ACC112 (cell line): ENCODE data around the gene ABHD10.

Experiments used
- H2AFZ ChIP-seq: fragments of 200-600 bp; sonication (generic); one replicate; pipeline ENCODE4 v1.6.0; 2017; ENCODE audit warnings: antibody characterized with exemption, low read length; ENCODE audit not compliant: unreplicated experiment
- H3K27ac ChIP-seq: fragments of 200-600 bp; sonication (generic); 2 replicates; pipeline ENCODE4 v1.5.1; 2014; ENCODE audit warnings: low read depth, mild to moderate bottlenecking, antibody characterized with exemption, low read length, moderate library complexity
- H3K27me3 ChIP-seq: fragments of 200-600 bp; sonication (generic); 2 replicates; pipeline ENCODE4 v1.6.1; 2014; ENCODE audit warnings: mild to moderate bottlenecking, antibody characterized with exemption, low read length, moderate library complexity, mixed read lengths; ENCODE audit not compliant: insufficient read depth
- H3K36me3 ChIP-seq: fragments of 200-600 bp; sonication (generic); 2 replicates; pipeline ENCODE4 v1.6.1; 2016; ENCODE audit warnings: mild to moderate bottlenecking, antibody characterized with exemption, low read length, moderate library complexity, mixed read lengths; ENCODE audit not compliant: insufficient read depth
- H3K4me1 ChIP-seq: fragments of 200-600 bp; sonication (generic); one replicate; pipeline ENCODE4 v1.6.1; 2016; ENCODE audit warnings: low read length, mixed read lengths; ENCODE audit not compliant: insufficient read depth, unreplicated experiment, control insufficient read depth
- H3K4me3 ChIP-seq: fragments of 200-600 bp; sonication (generic); 2 replicates; pipeline ENCODE4 v1.5.1; 2014; ENCODE audit warnings: mild to moderate bottlenecking, low read depth, low read length
- H3K79me2 ChIP-seq: fragments of 200-600 bp; sonication (generic); one replicate; pipeline ENCODE4 v1.6.0; 2016; ENCODE audit warnings: low read length; ENCODE audit not compliant: control insufficient read depth, unreplicated experiment, insufficient read depth

The ABHD10 gene

GRCh38 chr3:112000367-112000771 is 21.5 kb downstream of the ABHD10 start:
- Histone ChIP-seq H2AFZ (no peak overlapping the region), H3K27ac (no peak overlapping the region), H3K4me1 (peaks cover 24% of the 10 kb centered on the region), H3K79me2 (no peaks in the 10 kb centered on the region), H3K4me3 (no peak overlapping the region), H3K36me3 (no peaks in the 10 kb centered on the region), H3K27me3 (no peaks in the 10 kb centered on the region)

- H3K4me3 ChIP-seq = no peak overlapping the region
- no peak overlapping the region for H2AFZ ChIP-seq
- H3K79me2 ChIP-seq = no peaks in the 10 kb centered on the region
Measured at GRCh38 chr3:112000966-112001365, 22.1 kb downstream of the ABHD10 start.

GRCh38 chr3:112001526-112001925 is 22.7 kb downstream of the ABHD10 start:
- Histone ChIP-seq H3K4me1 (peaks cover 25% of the 10 kb centered on the region), H3K4me3 (no peak overlapping the region), H3K36me3 (no peaks in the 10 kb centered on the region), H3K79me2 (no peaks in the 10 kb centered on the region), H2AFZ (no peak overlapping the region), H3K27ac (no peak overlapping the region), H3K27me3 (no peaks in the 10 kb centered on the region)

More at GRCh38 chr3:112000966-112001365, 22.1 kb downstream of the ABHD10 start:
- Histone ChIP-seq H3K4me1 (peaks cover 25% of the 10 kb centered on the region), H3K36me3 (no peaks in the 10 kb centered on the region), H3K27me3 (no peaks in the 10 kb centered on the region), H3K27ac (no peak overlapping the region)

- Histone ChIP-seq H3K27ac (no peak overlapping the region), H3K27me3 (no peaks in the 10 kb centered on the region), H3K4me3 (no peak overlapping the region), H3K36me3 (no peaks in the 10 kb centered on the region), H3K4me1 (peaks cover 25% of the 10 kb centered on the region), H2AFZ (no peak overlapping the region), H3K79me2 (no peaks in the 10 kb centered on the region)
Measured at GRCh38 chr3:112002096-112002971, 23.5 kb downstream of the ABHD10 start.

GRCh38 chr3:112003321-112004080 is 24.7 kb downstream of the ABHD10 start:
- no peak overlapping the region for H3K27ac ChIP-seq
- no peak overlapping the region for H2AFZ ChIP-seq
- H3K4me1 ChIP-seq = peaks cover 31% of the 10 kb centered on the region
- no peak overlapping the region for H3K4me3 ChIP-seq
- no peaks in the 10 kb centered on the region for H3K79me2 ChIP-seq
- H3K27me3 ChIP-seq = no peaks in the 10 kb centered on the region
- no peaks in the 10 kb centered on the region for H3K36me3 ChIP-seq

GRCh38 chr3:112004187-112004586 is 25.4 kb downstream of the ABHD10 start:
- peaks cover 31% of the 10 kb centered on the region for H3K4me1 ChIP-seq
- H3K4me3 ChIP-seq = no peak overlapping the region
- no peak overlapping the region for H2AFZ ChIP-seq
- no peak overlapping the region for H3K27ac ChIP-seq
- H3K27me3 ChIP-seq = no peaks in the 10 kb centered on the region
- no peaks in the 10 kb centered on the region for H3K36me3 ChIP-seq
- H3K79me2 ChIP-seq = no peaks in the 10 kb centered on the region

- Histone ChIP-seq H3K79me2 (no peaks in the 10 kb centered on the region), H2AFZ (no peak overlapping the region), H3K27me3 (no peaks in the 10 kb centered on the region), H3K4me1 (peaks cover 31% of the 10 kb centered on the region), H3K4me3 (no peak overlapping the region), H3K36me3 (no peaks in the 10 kb centered on the region), H3K27ac (no peak overlapping the region)
Measured at GRCh38 chr3:112004669-112005068, 25.8 kb downstream of the ABHD10 start.

GRCh38 chr3:112005091-112005672 is 26.4 kb downstream of the ABHD10 start:
- no peak overlapping the region for H3K4me3 ChIP-seq
- peaks cover 31% of the 10 kb centered on the region for H3K4me1 ChIP-seq
- H2AFZ ChIP-seq = no peak overlapping the region
- H3K27ac ChIP-seq = no peak overlapping the region
- no peaks in the 10 kb centered on the region for H3K79me2 ChIP-seq
- no peaks in the 10 kb centered on the region for H3K36me3 ChIP-seq
- no peaks in the 10 kb centered on the region for H3K27me3 ChIP-seq

GRCh38 chr3:112007633-112008032 is 28.8 kb downstream of the ABHD10 start:
- Histone ChIP-seq H3K27me3 (no peaks in the 10 kb centered on the region), H2AFZ (no peak overlapping the region), H3K27ac (no peak overlapping the region), H3K36me3 (no peaks in the 10 kb centered on the region), H3K79me2 (no peaks in the 10 kb centered on the region), H3K4me1 (peaks cover 21% of the 10 kb centered on the region), H3K4me3 (no peak overlapping the region)

GRCh38 chr3:112009670-112010069 is 30.8 kb downstream of the ABHD10 start:
- Histone ChIP-seq H3K4me3 (no peak overlapping the region), H3K79me2 (no peaks in the 10 kb centered on the region), H3K27me3 (no peaks in the 10 kb centered on the region), H3K4me1 (peaks cover 14% of the 10 kb centered on the region), H3K27ac (no peak overlapping the region), H2AFZ (no peak overlapping the region), H3K36me3 (no peaks in the 10 kb centered on the region)
